Osteocyte (in vitro differentiated cells): ENCODE measurements around the gene IFITM10. TPM values are rescaled to one million over a fixed set of nuclear protein-coding genes. Genes with fewer than 3 reads are reported as not detected.
A peak's percentile ranks its signal among the peaks of the same experiment; 100 is the strongest.

Experiments used
- DNase-seq: peaks from one replicate; pipeline ENCODE4 v3.0.0; 2021; ENCODE audit warnings: mixed read lengths; ENCODE audit not compliant: unreplicated experiment; ENCODE audit errors: extremely low spot score
- H3K27ac Mint-ChIP-seq: one replicate; pipeline ENCODE4 v1.8.0; 2021; ENCODE audit warnings: mild to moderate bottlenecking, mixed read lengths; ENCODE audit not compliant: unreplicated experiment
- H3K27me3 Mint-ChIP-seq: one replicate; pipeline ENCODE4 v1.8.0; 2021; ENCODE audit warnings: mixed read lengths; ENCODE audit not compliant: unreplicated experiment
- H3K36me3 Mint-ChIP-seq: one replicate; pipeline ENCODE4 v1.8.0; 2021; ENCODE audit warnings: mixed read lengths; ENCODE audit not compliant: unreplicated experiment
- H3K4me1 Mint-ChIP-seq: one replicate; pipeline ENCODE4 v1.8.0; 2021; ENCODE audit warnings: mixed read lengths; ENCODE audit not compliant: unreplicated experiment
- H3K4me3 Mint-ChIP-seq: one replicate; pipeline ENCODE4 v1.8.0; 2021; ENCODE audit warnings: mild to moderate bottlenecking, moderate library complexity, mixed read lengths; ENCODE audit not compliant: unreplicated experiment
- H3K9me3 Mint-ChIP-seq: one replicate; pipeline ENCODE4 v1.8.0; 2021; ENCODE audit warnings: mixed read lengths; ENCODE audit not compliant: unreplicated experiment
- CTCF ChIP-seq: fragments of 200-600 bp; sonication (generic); IDR thresholded peaks from 2 replicates; pipeline ENCODE4 v1.5.0; 2021; ENCODE audit warnings: antibody characterized with exemption, mild to moderate bottlenecking, moderate library complexity
- total RNA-seq: library from RNA; stranded (reverse); gene quantifications from 2 replicates; pipeline ENCODE4 v1.2.1, GENCODE V29; 2021

Gene IFITM10
- total RNA-seq, 1 donor from 2014 or later = 24.0 TPM

- no peak for TF ChIP-seq CTCF
- H3K27ac Mint-ChIP-seq = no peak overlapping the region
- peaks cover 8% of the 10 kb centered on the region for H3K36me3 Mint-ChIP-seq
- H3K27me3 Mint-ChIP-seq = peaks cover 24% of the 10 kb centered on the region
- H3K4me3 Mint-ChIP-seq = no peak overlapping the region
- H3K4me1 Mint-ChIP-seq = no peaks in the 10 kb centered on the region
- peaks cover 14% of the 10 kb centered on the region for H3K9me3 Mint-ChIP-seq
- no peak for DNase-seq
Measured at GRCh38 chr11:1740786-1741530, 9.4 kb downstream of the IFITM10 start.

- no peaks in the 10 kb centered on the region for H3K4me1 Mint-ChIP-seq
- peaks cover 14% of the 10 kb centered on the region for H3K9me3 Mint-ChIP-seq
- peaks cover 31% of the 10 kb centered on the region for H3K27me3 Mint-ChIP-seq
- no peak for TF ChIP-seq CTCF
- no peak overlapping the region for H3K27ac Mint-ChIP-seq
- no peak overlapping the region for H3K4me3 Mint-ChIP-seq
- no peak for DNase-seq
- no peaks in the 10 kb centered on the region for H3K36me3 Mint-ChIP-seq
Measured at GRCh38 chr11:1739576-1739975, 10.8 kb downstream of the IFITM10 start.

- H3K27me3 Mint-ChIP-seq = peaks cover 39% of the 10 kb centered on the region
- TF ChIP-seq CTCF = no peak
- H3K9me3 Mint-ChIP-seq = peaks cover 14% of the 10 kb centered on the region
- H3K36me3 Mint-ChIP-seq = no peaks in the 10 kb centered on the region
- H3K4me3 Mint-ChIP-seq = no peak overlapping the region
- DNase-seq = no peak
- H3K4me1 Mint-ChIP-seq = peaks cover 2% of the 10 kb centered on the region
- no peak overlapping the region for H3K27ac Mint-ChIP-seq
Measured at GRCh38 chr11:1738380-1738779, 12.0 kb downstream of the IFITM10 start.

- no peak for TF ChIP-seq CTCF
- H3K27me3 Mint-ChIP-seq = peaks cover 43% of the 10 kb centered on the region
- H3K4me3 Mint-ChIP-seq = no peak overlapping the region
- H3K9me3 Mint-ChIP-seq = peaks cover 14% of the 10 kb centered on the region
- H3K27ac Mint-ChIP-seq = peak overlapping the region; percentile 20
- DNase-seq = no peak
- H3K36me3 Mint-ChIP-seq = no peaks in the 10 kb centered on the region
- H3K4me1 Mint-ChIP-seq = peaks cover 2% of the 10 kb centered on the region
Measured at GRCh38 chr11:1737080-1737757, 13.2 kb downstream of the IFITM10 start.

GRCh38 chr11:1736447-1736992 is 13.9 kb downstream of the IFITM10 start:
- H3K27me3 Mint-ChIP-seq = peaks cover 49% of the 10 kb centered on the region

More at GRCh38 chr11:1736447-1736992, 13.9 kb downstream of the IFITM10 start:
- no peak for DNase-seq
- H3K27ac Mint-ChIP-seq = no peak overlapping the region
- H3K36me3 Mint-ChIP-seq = no peaks in the 10 kb centered on the region
- no peak for TF ChIP-seq CTCF
- peaks cover 14% of the 10 kb centered on the region for H3K9me3 Mint-ChIP-seq
- peaks cover 2% of the 10 kb centered on the region for H3K4me1 Mint-ChIP-seq
- H3K4me3 Mint-ChIP-seq = no peak overlapping the region
